Caco-2 (cell line): ENCODE measurements around the gene PCARE. TPM values are rescaled to one million over a fixed set of nuclear protein-coding genes. Genes with fewer than 3 reads are reported as not detected.

Experiments used
- BruUV-seq: library from RNA; stranded (reverse); fragments of 400-500 nt; replicated peaks from 2 replicates; lab custom pipeline; 2021; lab: Mats Ljungman, UMichigan
- CTCF ChIA-PET: fragments of 300-600 bp; sonication (Branson Sonifier 250); formaldehyde crosslinking; loops from one replicate; lab custom pipeline; 2022; ENCODE audit warnings: antibody characterized with exemption; lab: Charles Lee
- POLR2A ChIA-PET: fragments of 300-600 bp; sonication (Branson Sonifier 250); formaldehyde crosslinking; loops from one replicate; lab custom pipeline; 2022; ENCODE audit warnings: antibody characterized with exemption; lab: Charles Lee
- DNase-seq, 2 experiments: peaks; one replicate each; pipeline versions ENCODE4 v3.0.0 to v3.0.0-alpha.2; 2020 to 2022
- H3K27me3 ChIP-seq: replicated peaks from 2 replicates; pipeline ENCODE4 v1.6.0; 2011; ENCODE audit warnings: low read length; ENCODE audit not compliant: control insufficient read depth, insufficient read depth
- H3K36me3 ChIP-seq: 2 replicates; pipeline ENCODE4 v1.5.1; 2011; ENCODE audit warnings: low read length; ENCODE audit not compliant: control insufficient read depth, insufficient read depth
- H3K4me1 ChIP-seq: fragments of 250-450 bp; sonication (Bioruptor Pico); 2 replicates; pipeline ENCODE4 v1.5.1; 2020; ENCODE audit warnings: mild to moderate bottlenecking
- H3K4me3 ChIP-seq: 2 replicates; pipeline ENCODE4 v1.5.1; 2011; ENCODE audit warnings: low read depth, mild to moderate bottlenecking, control low read depth, low read length
- H3K9me3 ChIP-seq: fragments of 250-450 bp; sonication (Bioruptor Pico); 2 replicates; pipeline ENCODE4 v1.5.1; 2020; ENCODE audit warnings: mild to moderate bottlenecking, moderate library complexity
- H3K27ac Mint-ChIP-seq: one replicate; pipeline ENCODE4 v1.8.0; 2022; ENCODE audit warnings: mixed read lengths; ENCODE audit not compliant: unreplicated experiment
- H3K27me3 Mint-ChIP-seq: one replicate; pipeline ENCODE4 v1.8.0; 2022; ENCODE audit warnings: mixed read lengths; ENCODE audit not compliant: insufficient read depth, unreplicated experiment
- H3K36me3 Mint-ChIP-seq: one replicate; pipeline ENCODE4 v1.8.0; 2022; ENCODE audit warnings: mild to moderate bottlenecking, mixed read lengths; ENCODE audit not compliant: insufficient read depth, unreplicated experiment
- H3K4me1 Mint-ChIP-seq: one replicate; pipeline ENCODE4 v1.8.0; 2022; ENCODE audit warnings: low read depth, mixed read lengths; ENCODE audit not compliant: unreplicated experiment
- H3K4me3 Mint-ChIP-seq: one replicate; pipeline ENCODE4 v1.8.0; 2022; ENCODE audit warnings: mild to moderate bottlenecking, moderate library complexity, mixed read lengths; ENCODE audit not compliant: unreplicated experiment
- H3K9me3 Mint-ChIP-seq: one replicate; pipeline ENCODE4 v1.8.0; 2022; ENCODE audit warnings: mixed read lengths; ENCODE audit not compliant: unreplicated experiment
- CTCF ChIP-seq, 2 experiments: fragments of 200-600 bp in 1 of 2; IDR thresholded peaks; 1 replicate in 1 of 2; 2 replicates in 1 of 2; pipeline versions ENCODE4 v1.5.1 to v1.8.0; 2011 to 2022; ENCODE audit warnings: antibody characterized with exemption in 1 of 2, control low read depth in 1 of 2, inconsistent platforms in 1 of 2, low read depth in 1 of 2, low read length in 1 of 2, mild to moderate bottlenecking in 1 of 2, moderate library complexity in 1 of 2; ENCODE audit not compliant: insufficient read depth in 1 of 2, severe bottlenecking in 1 of 2, unreplicated experiment in 1 of 2
- intact Hi-C: fragments of 100-400 bp; cut with micrococcal nuclease; formaldehyde crosslinking; loops from one replicate; pipeline ENCODE4 v1.10.0; 2022; ENCODE audit not compliant: unreplicated experiment
- total RNA-seq: library from RNA; stranded (reverse); gene quantifications from 2 replicates; pipeline ENCODE4 v1.2.3, GENCODE V29; 2022

The PCARE gene
- total RNA-seq, 1 experiment from 2014 or later: not detected

GRCh38 chr2:29104688-29105087, 30.4 kb upstream of the PCARE start:
- Histone ChIP-seq H3K27me3 (no peaks in the 10 kb centered on the region), H3K4me3 (no peak overlapping the region), H3K9me3 (peaks cover 4% of the 10 kb centered on the region), H3K4me1 (no peaks in the 10 kb centered on the region), H3K36me3 (no peaks in the 10 kb centered on the region)
- no TSS peak for BruUV-seq
- no peak overlapping the region for H3K4me3 Mint-ChIP-seq
- peaks cover 11% of the 10 kb centered on the region for H3K9me3 Mint-ChIP-seq
- intact Hi-C loops: loop anchor here (5.0 kb wide), 1 partner anchor 93 kb away; no protein-coding TSS in a partner anchor
- H3K27me3 Mint-ChIP-seq: no peaks in the 10 kb centered on the region
- no peak for DNase-seq
- peaks cover 7% of the 10 kb centered on the region for H3K4me1 Mint-ChIP-seq
- ChIA-PET POLR2A (no interaction called here), CTCF (no interaction called here)
- TF ChIP-seq CTCF (IDR thresholded peaks at IDR 0.05; ENCODE audit: insufficient read depth in 1 of 2, low read depth in 1 of 2, low read length in 1 of 2, severe bottlenecking in 1 of 2, unreplicated experiment in 1 of 2): no peak
- no peak overlapping the region for H3K27ac Mint-ChIP-seq
- no peaks in the 10 kb centered on the region for H3K36me3 Mint-ChIP-seq

- ChIA-PET POLR2A (no interaction called here), CTCF (no interaction called here)
- BruUV-seq: no TSS peak
- H3K4me1 Mint-ChIP-seq: peaks cover 7% of the 10 kb centered on the region
- H3K36me3 ChIP-seq: no peaks in the 10 kb centered on the region
- no peak for DNase-seq
- no peaks in the 10 kb centered on the region for H3K36me3 Mint-ChIP-seq
- H3K4me3 Mint-ChIP-seq: no peak overlapping the region
- H3K4me3 ChIP-seq: no peak overlapping the region
- no peak for TF ChIP-seq CTCF (IDR thresholded peaks at IDR 0.05; ENCODE audit: insufficient read depth in 1 of 2, low read depth in 1 of 2, low read length in 1 of 2, severe bottlenecking in 1 of 2, unreplicated experiment in 1 of 2)
- intact Hi-C loops: no loop called here
- peaks cover 11% of the 10 kb centered on the region for H3K9me3 Mint-ChIP-seq
- no peaks in the 10 kb centered on the region for H3K27me3 ChIP-seq
- no peaks in the 10 kb centered on the region for H3K4me1 ChIP-seq
- peaks cover 4% of the 10 kb centered on the region for H3K9me3 ChIP-seq
- no peaks in the 10 kb centered on the region for H3K27me3 Mint-ChIP-seq
- H3K27ac Mint-ChIP-seq: no peak overlapping the region
Observed at GRCh38 chr2:29100564-29100963, 26.2 kb upstream of the PCARE start.

- no peaks in the 10 kb centered on the region for H3K4me1 ChIP-seq
- peaks cover 4% of the 10 kb centered on the region for H3K9me3 ChIP-seq
- no peaks in the 10 kb centered on the region for H3K36me3 ChIP-seq
- peaks cover 11% of the 10 kb centered on the region for H3K9me3 Mint-ChIP-seq
- DNase-seq: no peak
- no TSS peak for BruUV-seq
- H3K27ac Mint-ChIP-seq: no peak overlapping the region
- no peak for TF ChIP-seq CTCF (IDR thresholded peaks at IDR 0.05; ENCODE audit: insufficient read depth in 1 of 2, low read depth in 1 of 2, low read length in 1 of 2, severe bottlenecking in 1 of 2, unreplicated experiment in 1 of 2)
- no peaks in the 10 kb centered on the region for H3K36me3 Mint-ChIP-seq
- H3K27me3 ChIP-seq: no peaks in the 10 kb centered on the region; the same call in 1 of the 2 replicates
- ChIA-PET POLR2A (no interaction called here), CTCF (no interaction called here)
- H3K4me1 Mint-ChIP-seq: peaks cover 7% of the 10 kb centered on the region
- H3K4me3 Mint-ChIP-seq: no peak overlapping the region
- no peaks in the 10 kb centered on the region for H3K27me3 Mint-ChIP-seq
- H3K4me3 ChIP-seq: no peak overlapping the region
- intact Hi-C loops: no loop called here
Observed at GRCh38 chr2:29097569-29097968, 23.2 kb upstream of the PCARE start.
